Stimulated activated naive CD4-positive, alpha-beta T cell treated with Interleukin-2 at 50 U/mL for 16 hours (primary cell): ENCODE data around the gene STAT5B.
"Not testable (repeated sequence)": the region's sequence is repeated elsewhere in the genome, so short reads cannot be mapped to it uniquely, and the experiment has no call there.

Source experiments
- DNase-seq: peaks from one replicate; lab custom pipeline; 2025; lab: John Stamatoyannopoulos, UW

STAT5B gene

DNA sequence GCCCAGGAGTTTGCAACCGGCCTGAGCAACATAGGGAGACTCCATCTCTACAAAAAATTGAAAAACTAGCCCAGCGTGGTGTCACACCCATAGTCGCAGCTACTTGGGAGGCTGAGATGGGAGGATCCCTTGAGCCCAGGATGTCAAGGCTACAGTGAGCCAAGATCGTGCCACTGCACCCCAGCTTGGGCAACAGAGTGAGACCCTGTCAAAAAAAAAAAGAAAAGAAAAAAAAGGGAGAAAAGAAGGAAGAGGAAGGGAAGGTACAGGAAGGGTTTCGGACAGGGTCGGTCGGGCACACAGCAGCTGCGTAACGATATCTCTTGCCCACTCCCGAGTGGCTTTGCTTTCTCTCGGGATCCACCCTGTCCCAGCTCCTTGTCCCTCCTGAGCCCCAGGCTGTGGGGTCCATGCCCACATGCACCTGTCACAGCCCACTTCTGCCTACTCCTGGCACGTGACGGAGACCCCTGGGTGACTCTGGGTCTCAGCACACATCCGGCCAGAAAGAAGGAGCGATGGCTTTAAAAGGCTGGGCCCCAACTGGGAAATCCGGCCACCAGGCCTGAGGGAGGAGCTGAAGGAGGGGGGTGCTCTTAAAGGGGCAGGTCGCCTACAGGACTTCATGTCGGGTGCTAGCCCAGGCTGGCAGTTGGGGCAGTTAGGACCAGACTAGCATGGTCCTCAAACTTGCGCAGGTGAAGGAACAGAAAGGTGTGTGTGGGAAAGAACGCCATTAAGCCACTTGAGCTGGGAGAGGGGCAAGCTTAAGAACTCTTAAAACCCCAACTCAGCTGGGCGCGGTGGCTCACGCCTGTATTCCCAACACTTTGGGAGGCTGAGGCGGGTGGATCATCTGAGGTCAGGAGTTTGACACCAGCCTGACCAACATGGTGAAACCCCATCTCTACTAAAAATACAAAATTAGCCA, 82.0 kb downstream of the STAT5B start, which contains the start of gene GHDC:
TSS of gene GHDC (minus strand) at position 526 of the 931 bp plus-strand sequence. CDS start 913 bp downstream, outside the sequence.
- DNase-seq = peak; percentile 79

- DNase-seq = no peak
These were observed 82.8 kb downstream of the STAT5B start for GRCh38 chr17:42193216-42193968.

DNA sequence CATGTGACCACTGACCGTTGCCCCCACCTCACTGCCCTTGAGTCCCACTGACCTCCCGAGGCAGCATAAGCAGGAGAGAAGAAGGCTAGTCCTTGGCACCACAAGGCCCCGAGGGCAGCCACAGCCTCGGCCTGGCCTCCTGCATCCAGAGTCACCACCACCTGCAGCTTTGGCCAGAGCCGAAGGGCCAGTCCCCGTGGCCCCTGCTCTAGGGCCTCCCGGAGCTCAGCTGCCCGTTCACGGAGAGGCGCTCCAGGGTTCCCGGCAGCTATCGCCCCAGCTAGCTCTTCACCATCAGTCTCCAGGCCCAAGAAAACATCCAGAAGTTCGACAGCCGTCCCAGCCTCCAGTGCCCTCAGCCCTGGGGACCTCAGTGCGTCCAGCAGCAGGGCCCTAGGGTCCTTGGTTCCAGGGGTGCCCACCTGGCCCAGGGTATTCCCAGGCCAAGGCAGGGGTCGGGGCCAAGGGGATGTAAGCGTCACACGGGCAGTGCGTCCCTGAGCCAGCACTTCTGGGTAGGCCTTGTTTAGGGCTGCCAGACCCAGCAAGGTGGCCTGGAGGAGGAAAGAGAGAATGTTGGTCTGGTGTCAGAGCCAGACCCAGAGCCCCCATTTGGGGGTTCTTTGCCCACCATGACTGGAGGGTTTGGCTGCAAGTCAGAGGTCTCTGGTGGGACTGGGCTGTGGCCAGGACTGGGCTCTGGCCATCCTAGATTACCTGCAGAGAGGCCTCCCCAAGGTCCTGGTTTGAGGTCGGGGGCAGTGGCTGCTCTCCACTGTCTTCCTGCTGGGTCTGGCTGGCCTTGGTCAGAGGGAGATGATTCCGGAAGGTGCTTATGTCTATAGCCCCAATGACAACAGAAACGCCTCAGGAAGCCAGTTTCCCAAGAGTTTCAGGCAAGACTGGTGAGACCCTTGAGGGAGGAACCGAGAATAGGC, 83.7 kb downstream of the STAT5B start:
- no peak for DNase-seq

DNA sequence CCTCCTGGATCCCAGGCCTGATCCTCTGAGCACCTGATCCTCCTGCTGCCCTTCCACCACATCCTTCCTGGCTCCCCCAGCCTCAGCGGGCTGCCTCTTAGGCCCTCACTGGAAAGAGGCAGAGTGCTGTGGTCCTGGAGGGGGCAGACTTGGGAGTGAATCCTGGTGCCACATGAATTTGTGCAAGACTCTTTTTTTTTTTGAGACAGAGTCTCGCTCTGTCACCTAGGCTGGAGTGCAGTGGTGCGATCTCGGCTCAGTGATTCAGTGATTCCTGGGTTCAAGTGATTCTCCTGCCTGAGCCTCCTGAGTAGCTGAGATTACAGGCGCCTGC, 84.9 kb downstream of the STAT5B start:
- no peak for DNase-seq

DNA sequence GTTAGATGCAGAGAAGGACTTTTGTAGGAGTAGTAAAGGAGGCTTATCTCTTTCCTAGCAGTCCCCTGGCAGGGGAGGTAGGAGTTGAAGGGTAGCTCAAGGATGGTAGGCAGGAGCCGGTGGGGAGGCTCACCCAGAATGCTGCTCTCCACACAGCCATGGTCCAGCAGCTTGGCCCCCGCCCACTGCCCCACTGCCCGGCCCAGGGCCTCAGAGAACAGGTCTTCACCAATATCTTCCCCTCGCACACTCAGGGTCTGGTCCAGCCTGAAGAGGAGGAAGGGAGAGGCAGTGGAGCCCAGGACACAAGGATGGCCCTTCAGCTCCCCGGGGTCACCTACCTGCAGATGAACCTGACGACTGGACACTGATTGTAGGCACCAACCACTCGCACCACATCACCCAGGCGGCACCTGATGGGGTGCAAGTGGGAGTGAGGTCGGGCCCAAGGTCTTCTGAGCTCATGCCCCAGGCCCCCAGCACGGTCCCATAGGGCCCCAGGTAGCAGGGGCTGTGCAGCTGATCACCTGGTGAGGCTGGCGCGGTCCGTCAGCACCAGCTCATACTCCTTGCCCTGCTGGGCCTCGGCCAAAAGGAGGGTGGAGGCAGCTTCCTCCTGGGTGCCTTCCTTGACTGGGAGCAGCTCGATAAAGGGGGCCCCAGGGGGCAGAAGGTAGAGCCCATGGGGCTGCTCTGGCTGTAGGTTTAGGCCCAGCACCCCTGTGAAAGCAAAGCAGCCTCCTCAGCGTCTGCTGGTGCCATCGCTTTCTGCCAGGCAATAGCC, 85.5 kb downstream of the STAT5B start:
- no peak for DNase-seq

DNA sequence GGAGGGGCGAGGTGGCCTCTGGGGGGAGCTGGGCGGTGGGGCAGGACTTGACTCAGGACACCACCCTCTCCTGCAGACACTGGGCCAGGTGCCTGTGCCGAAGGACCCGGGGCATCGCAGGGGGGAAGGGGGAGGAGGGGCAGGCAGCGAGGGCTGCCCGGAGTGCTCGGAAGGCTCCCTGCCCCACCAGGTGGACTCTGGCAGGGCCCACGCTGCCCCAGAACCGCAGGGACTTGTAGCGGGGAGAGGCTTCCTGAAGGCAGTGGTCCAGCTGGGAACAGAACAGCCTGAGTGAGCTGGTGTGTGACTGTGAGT, 86.6 kb downstream of the STAT5B start:
- DNase-seq = no peak

DNA sequence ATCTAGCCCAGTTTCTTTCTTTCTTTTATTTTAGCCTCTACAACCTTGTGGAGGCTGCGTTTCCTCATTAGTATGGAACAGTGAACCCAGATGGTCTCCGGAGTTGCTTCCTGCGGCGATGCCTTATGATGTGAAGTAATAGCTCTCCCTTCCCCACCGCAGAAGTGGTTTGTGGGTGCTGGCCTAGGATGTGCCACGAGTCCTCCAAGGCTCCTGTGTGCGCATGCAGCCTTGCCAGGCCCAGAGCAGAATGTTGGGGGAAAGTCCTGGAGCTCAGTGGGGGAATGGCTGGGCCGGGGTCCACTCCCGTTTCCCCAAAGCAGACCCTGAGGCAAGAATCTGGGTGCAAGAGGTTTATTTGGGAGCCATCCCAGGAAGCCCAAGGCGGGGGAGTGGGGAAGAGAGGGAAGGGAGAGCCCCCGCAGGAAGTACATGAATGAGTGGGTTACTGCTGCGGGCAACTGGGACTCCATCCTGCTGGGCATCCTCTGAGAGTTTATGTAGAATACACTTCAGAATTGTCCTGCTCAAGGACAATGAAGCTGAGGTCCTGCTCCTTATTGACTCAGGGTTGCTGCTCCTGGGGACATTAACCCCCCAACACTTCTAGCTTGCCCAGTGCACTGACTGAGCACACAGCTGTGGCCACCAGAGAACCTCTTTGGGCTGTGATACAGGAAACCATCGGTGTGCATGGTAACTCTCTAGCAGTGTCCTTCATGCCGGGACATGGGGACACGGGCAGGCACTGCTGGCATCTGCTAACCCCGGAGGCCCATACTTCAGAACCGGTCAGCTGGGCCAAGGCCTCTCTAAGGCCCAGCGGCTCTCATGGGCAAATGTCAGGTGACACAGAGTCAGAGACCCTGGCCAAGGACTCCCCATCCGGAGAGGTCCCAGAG, 87.2 kb downstream of the STAT5B start:
- DNase-seq = no peak

DNA sequence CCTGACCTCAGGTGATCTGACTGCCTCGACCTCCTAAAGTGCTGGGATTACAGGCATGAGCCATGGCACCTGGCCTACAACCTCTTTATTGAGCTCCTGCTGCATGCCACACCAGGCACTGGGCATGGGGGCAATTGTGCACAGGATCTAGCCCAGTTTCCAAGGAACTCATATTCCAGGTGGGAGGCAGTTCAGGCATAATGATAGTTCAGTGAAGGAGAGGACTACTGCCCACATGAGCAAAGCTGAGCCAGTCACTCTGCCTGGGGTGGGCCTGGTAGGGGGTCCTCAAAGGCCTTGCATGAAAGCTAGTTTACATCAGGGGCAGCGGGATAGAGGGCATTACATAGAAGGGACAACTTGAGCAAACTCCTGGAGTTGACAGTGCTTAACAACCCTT, 88.4 kb downstream of the STAT5B start:
- no peak for DNase-seq

DNA sequence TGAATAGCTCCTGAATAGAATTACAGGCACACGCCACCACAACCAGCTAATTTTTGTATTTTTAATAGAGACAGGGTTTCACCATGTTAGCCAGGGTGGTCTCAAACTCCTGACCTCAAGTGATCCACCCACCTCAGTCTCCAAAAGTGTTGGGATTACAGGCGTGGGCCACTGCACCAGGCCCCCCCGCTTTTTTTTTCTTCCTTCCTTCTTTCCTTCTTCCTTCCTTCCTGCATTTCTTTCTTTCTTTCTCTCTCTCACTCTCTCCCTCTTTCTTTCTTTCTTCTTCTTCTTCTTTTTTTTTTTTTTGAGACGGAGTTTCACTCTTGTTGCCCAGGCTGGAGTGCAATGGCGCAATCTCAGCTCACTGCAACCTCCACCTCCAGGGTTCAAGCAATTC, 90.0 kb downstream of the STAT5B start:
- not testable (repeated sequence) for DNase-seq

DNA sequence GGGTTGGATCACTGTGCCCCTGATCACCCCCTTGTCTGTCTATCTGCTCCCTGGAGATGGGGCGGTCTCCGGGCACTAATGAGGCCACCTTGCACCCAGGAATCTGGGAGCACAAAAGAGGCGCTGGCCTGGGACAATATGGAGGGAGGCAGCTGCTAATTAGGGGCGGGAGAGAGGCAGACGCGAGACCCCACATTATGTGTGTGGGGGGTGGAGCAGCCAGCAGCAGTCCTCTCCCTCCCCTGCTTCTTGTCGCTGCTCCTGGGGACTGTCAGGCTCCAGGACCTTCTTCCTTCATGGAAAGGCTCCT, 90.6 kb downstream of the STAT5B start:
- DNase-seq = no peak

DNA sequence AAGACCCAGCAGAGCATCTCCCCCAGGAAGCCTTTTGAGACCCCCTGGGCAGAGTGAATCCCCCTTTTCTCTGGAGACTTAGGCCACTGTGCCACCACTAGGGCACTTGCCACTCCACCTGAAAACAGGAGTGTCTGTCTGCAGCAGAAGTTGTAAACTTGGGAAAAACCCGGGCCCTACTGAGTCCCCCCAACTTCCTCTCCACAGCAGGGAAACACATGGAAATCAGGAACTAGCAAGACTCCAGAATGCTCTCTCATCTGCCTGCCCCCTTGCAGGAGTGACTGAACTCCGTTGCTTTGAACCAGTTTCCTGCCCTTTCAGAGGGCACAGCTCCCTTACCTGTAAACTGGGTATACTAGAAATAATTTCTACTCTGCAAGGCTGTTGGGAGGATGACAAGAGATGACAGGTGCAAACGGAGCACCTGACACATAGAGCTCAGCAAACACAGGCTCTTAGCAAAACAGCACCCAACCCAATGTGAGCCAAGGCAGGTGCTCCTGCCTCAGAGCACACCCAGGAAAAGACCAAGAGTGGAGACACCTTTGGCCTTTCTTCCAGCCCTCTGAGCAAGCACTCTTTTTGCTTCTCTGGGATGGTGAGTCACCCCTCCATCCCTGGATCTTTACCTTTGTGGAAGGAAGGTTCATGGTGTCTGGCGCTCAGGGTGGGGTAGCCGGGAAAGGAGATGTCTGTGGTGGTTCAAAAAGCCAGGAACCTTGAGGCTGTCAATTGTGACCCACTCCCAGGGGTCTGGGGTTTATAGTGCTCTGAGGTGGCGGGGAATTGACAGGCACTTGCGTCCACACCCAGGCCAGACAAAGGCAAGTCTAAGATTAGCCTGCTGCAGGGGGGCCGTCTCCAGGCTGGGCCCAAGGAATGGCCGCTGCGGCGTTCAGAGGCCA, 91.2 kb downstream of the STAT5B start, which contains the start of gene HCRT:
TSS of gene HCRT (minus strand) at position 740 of the 908 bp plus-strand sequence. CDS start at position 653, 87 bp downstream.
- no peak for DNase-seq

DNA sequence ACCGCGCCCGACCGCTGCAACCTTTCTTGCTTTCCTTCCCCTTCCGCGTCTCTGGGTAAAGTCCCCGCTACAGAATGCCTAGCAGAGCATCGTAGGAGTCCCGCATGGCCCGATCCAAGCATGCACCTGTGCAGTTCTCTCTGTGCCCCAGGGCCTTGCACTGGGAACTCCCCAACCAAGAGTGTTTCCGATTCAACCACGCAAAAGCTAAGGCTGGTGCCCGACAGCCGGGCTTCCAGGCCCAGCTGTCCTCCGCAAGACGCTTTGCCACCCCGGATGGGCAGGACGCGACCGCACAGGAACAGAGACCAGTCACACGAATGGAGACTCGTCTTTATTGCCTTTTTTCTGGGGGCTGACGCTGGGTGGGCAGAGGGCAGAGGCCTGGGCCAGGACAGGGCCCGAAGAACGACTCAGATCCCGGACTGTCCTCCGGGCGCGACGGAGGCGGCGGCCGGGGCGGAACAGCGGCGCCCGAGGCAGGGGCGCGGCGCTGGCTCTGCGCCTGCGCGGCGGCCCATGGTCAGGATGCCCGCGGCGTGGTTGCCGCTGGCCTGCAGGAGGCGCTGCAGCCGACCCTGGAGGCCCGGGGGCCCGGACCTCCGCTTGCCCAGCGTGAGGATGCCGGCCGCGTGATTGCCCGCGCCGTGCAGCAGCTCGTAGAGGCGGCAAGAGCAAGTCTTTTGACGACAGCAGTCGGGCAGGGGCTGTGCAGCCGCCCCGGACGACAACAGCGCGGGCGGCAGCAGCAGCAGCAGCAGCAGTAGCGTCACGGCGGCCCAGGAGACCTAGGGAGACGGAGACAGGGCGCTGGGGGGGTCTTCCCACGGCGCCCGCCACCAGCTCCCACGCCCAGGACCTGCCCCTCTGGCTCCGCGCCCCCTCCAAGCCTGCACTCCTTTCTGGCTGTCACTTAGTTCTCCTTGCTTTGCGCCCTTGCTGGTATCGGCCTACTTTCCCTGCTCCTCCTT, 92.2 kb downstream of the STAT5B start:
- peak; percentile 63 for DNase-seq

DNA sequence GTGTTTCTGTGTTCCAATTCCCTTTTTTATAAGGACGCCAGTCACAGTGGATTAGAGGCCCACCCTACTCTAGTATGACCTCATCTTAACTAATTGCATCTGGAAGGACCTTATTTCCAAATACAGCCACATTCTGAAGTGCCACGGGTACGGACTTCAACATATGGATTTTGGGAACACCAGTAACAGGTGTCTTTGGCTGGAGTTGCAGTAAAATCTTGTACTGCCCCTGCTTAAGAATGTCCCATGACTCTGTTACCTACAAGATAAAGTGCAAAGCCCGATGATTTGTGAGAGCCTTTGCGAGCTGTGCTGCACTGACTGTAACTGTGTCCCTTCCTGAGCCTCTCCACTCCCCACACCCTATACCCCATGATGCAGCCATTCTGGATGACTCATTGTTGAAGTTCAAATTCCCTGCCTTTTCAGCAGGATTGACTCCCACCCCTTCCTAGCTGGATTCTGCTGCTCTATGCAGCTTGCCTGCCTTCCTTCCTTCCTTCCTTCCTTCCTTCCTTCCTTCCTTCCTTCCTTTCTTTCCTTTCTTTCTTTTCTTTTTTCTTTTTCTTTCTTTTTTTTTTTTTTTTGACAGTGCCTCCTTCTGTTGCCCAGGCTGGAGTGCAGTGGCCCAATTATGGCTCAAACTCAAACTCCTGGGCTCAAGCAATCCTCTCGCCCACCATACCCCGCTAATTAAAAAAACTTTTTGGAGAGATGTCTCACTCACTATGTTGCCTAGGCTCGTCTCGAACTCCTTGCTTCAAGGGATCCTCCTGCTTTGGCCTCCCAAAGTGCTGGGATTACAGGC, 93.1 kb downstream of the STAT5B start:
- no peak for DNase-seq

- no peak for DNase-seq
These were observed 94.4 kb downstream of the STAT5B start for GRCh38 chr17:42181851-42182207.

- peak; percentile 85 for DNase-seq
These were observed 95.0 kb downstream of the STAT5B start, which contains the start of gene KCNH4 for GRCh38 chr17:42180922-42181850. KCNH4 (minus strand) TSS chr17:42181142; CDS start chr17:42180945, 197 bp downstream.

DNA sequence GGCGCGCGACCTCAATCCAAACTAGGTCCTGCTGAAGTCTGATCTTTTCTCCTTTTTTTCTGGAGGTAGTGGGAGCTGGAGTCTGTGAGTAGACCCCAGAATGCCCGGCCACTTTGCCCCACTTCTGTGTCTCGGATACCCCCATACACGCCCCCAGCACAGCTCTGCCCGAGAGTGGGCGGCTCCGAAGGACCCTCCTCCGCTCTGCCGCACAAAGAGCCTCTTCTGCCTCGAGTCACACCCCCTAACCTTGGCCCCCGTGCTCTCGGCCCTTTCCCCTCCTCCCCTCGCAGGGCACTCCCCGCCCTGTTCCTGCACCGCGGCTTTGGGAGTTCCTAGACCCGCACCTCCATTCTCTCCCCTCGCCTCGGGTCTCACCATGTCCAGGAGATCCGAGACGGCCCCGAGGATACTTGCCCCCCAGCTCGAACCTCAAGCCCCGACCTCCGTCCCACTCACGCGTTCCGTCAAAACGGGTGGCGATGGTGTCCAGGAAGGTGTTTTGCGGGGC, 95.7 kb downstream of the STAT5B start:
- DNase-seq = no peak
